GM12873 (cell line): ENCODE data around the gene METAP1D.

ENCODE experiments used
- CTCF ChIP-seq: IDR thresholded peaks from 2 replicates; pipeline ENCODE4 v1.5.1; 2012; ENCODE audit warnings: low read depth, mild to moderate bottlenecking, moderate library complexity, low read length, control low read depth; ENCODE audit not compliant: insufficient read depth; ENCODE audit errors: missing control alignments

Gene METAP1D

GRCh38 chr2:172066394-172066886 lies 66.7 kb downstream of the METAP1D start:
- no peak for TF ChIP-seq CTCF

GRCh38 chr2:172070936-172071335 lies 71.2 kb downstream of the METAP1D start:
- TF ChIP-seq CTCF, result no peak

- TF ChIP-seq CTCF, result no peak
Observed at GRCh38 chr2:172072303-172072702, 72.5 kb downstream of the METAP1D start.

GRCh38 chr2:172072706-172073105 lies 73.0 kb downstream of the METAP1D start:
- no peak for TF ChIP-seq CTCF

GRCh38 chr2:172073518-172073917 lies 73.8 kb downstream of the METAP1D start:
- no peak for TF ChIP-seq CTCF

GRCh38 chr2:172074254-172074653 lies 74.5 kb downstream of the METAP1D start:
- TF ChIP-seq CTCF, result no peak

- no peak for TF ChIP-seq CTCF
Observed at GRCh38 chr2:172079416-172079815, 79.7 kb downstream of the METAP1D start.
